Transverse colon (tissue), 4 donors: ENCODE results near the gene CDIPT.

ENCODE experiments used
- EP300 ChIP-seq: sonication (generic); formaldehyde crosslinking; IDR thresholded peaks from one replicate; pipeline ENCODE4 v1.6.1; 2017; ENCODE audit warnings: antibody characterized with exemption, low read depth
- POLR2A ChIP-seq: fragments of 450-650 bp; IDR thresholded peaks from one replicate; pipeline ENCODE4 v1.6.1; 2016; ENCODE audit warnings: antibody characterized with exemption, mild to moderate bottlenecking, moderate library complexity
- POLR2AphosphoS5 ChIP-seq, 3 donors: sonication (generic); formaldehyde crosslinking; IDR thresholded peaks; one replicate each; pipeline ENCODE4 v1.6.1; 2016; ENCODE audit warnings: antibody characterized with exemption in 3 of 3
- TF ChIP-seq, protein P1 (sequence below), 5 experiments: fragments of 200-600 bp in 3 of 5; fragments of 450-650 bp in 2 of 5; sonication (generic) in 3 of 5; IDR thresholded peaks; 1 replicate in 2 of 5; 2 replicates in 3 of 5; pipeline ENCODE4 v1.5.1; 2016 to 2017; ENCODE audit warnings: antibody characterized with exemption in 5 of 5, inconsistent platforms in 3 of 5, mild to moderate bottlenecking in 2 of 5, moderate library complexity in 1 of 5

DNA sequence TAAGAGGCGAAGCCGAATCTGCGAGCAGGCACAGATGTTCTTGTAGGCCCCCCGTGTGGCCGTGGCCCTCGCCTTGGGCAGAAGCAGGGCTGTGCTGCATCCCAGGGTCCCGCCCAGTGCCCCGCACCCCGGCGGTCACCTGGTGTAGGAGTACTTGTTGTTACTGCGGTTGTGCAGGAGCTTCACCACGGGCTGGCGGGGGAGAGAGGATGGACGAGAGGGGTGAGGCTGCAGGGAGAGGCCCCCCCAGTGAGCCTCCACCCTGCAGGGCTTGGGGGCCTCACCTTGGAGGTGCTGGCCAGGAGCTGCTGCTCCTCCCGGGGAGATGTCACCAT is 48.6 kb upstream of the CDIPT start:
- TF ChIP-seq POLR2A: no peak
- TF ChIP-seq, protein P1, sequence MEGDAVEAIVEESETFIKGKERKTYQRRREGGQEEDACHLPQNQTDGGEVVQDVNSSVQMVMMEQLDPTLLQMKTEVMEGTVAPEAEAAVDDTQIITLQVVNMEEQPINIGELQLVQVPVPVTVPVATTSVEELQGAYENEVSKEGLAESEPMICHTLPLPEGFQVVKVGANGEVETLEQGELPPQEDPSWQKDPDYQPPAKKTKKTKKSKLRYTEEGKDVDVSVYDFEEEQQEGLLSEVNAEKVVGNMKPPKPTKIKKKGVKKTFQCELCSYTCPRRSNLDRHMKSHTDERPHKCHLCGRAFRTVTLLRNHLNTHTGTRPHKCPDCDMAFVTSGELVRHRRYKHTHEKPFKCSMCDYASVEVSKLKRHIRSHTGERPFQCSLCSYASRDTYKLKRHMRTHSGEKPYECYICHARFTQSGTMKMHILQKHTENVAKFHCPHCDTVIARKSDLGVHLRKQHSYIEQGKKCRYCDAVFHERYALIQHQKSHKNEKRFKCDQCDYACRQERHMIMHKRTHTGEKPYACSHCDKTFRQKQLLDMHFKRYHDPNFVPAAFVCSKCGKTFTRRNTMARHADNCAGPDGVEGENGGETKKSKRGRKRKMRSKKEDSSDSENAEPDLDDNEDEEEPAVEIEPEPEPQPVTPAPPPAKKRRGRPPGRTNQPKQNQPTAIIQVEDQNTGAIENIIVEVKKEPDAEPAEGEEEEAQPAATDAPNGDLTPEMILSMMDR (IDR thresholded peaks at IDR 0.05): no peak
- no peak for TF ChIP-seq EP300
- no peak for TF ChIP-seq POLR2AphosphoS5 (IDR thresholded peaks at IDR 0.05)
